Measurements from ENCODE around the gene SEH1L. TPM values are rescaled to one million over a fixed set of nuclear protein-coding genes. Genes with fewer than 3 reads are reported as not detected.

Gene SEH1L
- total and polyA plus RNA-seq, 10 of the 15 experiments (the other 5 are each of a cell fraction or from before 2014, with no cell fraction given), result 27.5 to 109 (median 52.8) TPM

GRCh38 chr18:12990123-12990475, 42.3 kb downstream of the SEH1L start:
- no peak overlapping the region for H2AFZ ChIP-seq (ENCODE audit: control insufficient read depth, low read depth, low read length)
- H3K27me3 ChIP-seq (replicated peaks in 1 of 2; ENCODE audit: control insufficient read depth in 2 of 2, insufficient read depth in 2 of 2, low read length in 1 of 2), result no peaks in the 10 kb centered on the region
- 0% methylated on average over 2 of the region's 2 CpGs for WGBS (ENCODE audit: insufficient coverage, insufficient replicate concordance, low lambda C conversion rate, missing lambda C conversion rate)
- no peak overlapping the region for H3K27ac ChIP-seq (ENCODE audit: control insufficient read depth, insufficient read depth)
- no peaks in the 10 kb centered on the region; the same call in 2 of the 3 replicates for H3K9me3 ChIP-seq (replicated peaks; ENCODE audit: control insufficient read depth, insufficient read depth, low read length)
- ChIA-PET CTCF (interaction anchor here (1.2 to 1.7 kb wide), 2 partner anchors 9 to 25 kb away, joined by 3 to 7 read pairs; no protein-coding TSS in a partner anchor), SMC1A (ENCODE audit: uncharacterized antibody, unreplicated experiment) (interaction anchor here (1.7 kb wide), 1 partner anchor 9 kb away, joined by 8 read pairs; no protein-coding TSS in a partner anchor), POLR2A (interaction anchor here (0.6 to 1.8 kb wide), 6 partner anchors 8 to 680 kb away, joined by 3 to 6 read pairs (median 4); partner anchors contain the start of genes PTPN2 and SEH1L), RAD21 (ENCODE audit: unreplicated experiment) (no interaction called here)
- peaks cover 3% of the 10 kb centered on the region; the same call in 1 of the 2 replicates for H3K4me1 ChIP-seq (ENCODE audit: control insufficient read depth, insufficient read depth, low read length)
- H4K20me1 ChIP-seq (ENCODE audit: control insufficient read depth, insufficient read depth), result no peaks in the 10 kb centered on the region
- H3K36me3 ChIP-seq (ENCODE audit: control insufficient read depth in 2 of 2, insufficient read depth in 2 of 2, low read length in 1 of 2), result peaks cover 0 to 11% of the 10 kb centered on the region in 2 experiments; a peak in 1 of 4 replicates
- H3K79me2 ChIP-seq (ENCODE audit: control insufficient read depth, insufficient read depth, low read length), result peaks cover 40% of the 10 kb centered on the region
- peak overlapping the region; percentile 75 for H3K4me3 ChIP-seq
- no peak overlapping the region; the same call in 1 of the 2 replicates for H3K9ac ChIP-seq (ENCODE audit: control insufficient read depth, insufficient read depth, low read length)
- intact Hi-C loops (cut with micrococcal nuclease; ENCODE audit: unreplicated experiment), result loop anchor here (2.0 to 10.0 kb wide), 5 partner anchors 39 to 745 kb away; partner anchors contain the start of gene PTPN2
- no peak for FAIRE-seq
- peak overlapping the region; percentile 97 for H3K4me2 ChIP-seq (ENCODE audit: control insufficient read depth, insufficient read depth)
- ATAC-seq, result peak; percentile 0; the same call in 1 of the 3 replicates
- DNase-seq (ENCODE audit: low read depth, low spot score), result peak; percentile 30
- in situ Hi-C loops (cut with MboI), result no loop called here
- no TSS peak for BruUV-seq (replicated peaks)
- TF ChIP-seq SREBF1 (IDR thresholded peaks at IDR 0.05; ENCODE audit: low read length), result no peak
- TF ChIP-seq SKIL (IDR thresholded peaks at IDR 0.05; ENCODE audit: low read depth, poor library complexity, severe bottlenecking), result no peak
- no peak for TF ChIP-seq NR2C2 (IDR thresholded peaks at IDR 0.05; ENCODE audit: borderline replicate concordance, control insufficient read depth, insufficient read length, low read depth)
- no peak for TF ChIP-seq JUND (IDR thresholded peaks at IDR 0.05; ENCODE audit: low read depth, low read length)
- TF ChIP-seq POLR2A (IDR thresholded peaks at IDR 0.05; ENCODE audit: low read depth, low read length), result peak; percentile 66
- peak in 1 of 2 experiments; percentile 77; a peak in 2 of 3 replicates for TF ChIP-seq EGR1 (IDR thresholded peaks at IDR 0.05; ENCODE audit: borderline replicate concordance in 1 of 2, low read depth in 2 of 2, low read length in 2 of 2)
- TF ChIP-seq FOXK2 (IDR thresholded peaks at IDR 0.05), result peak; percentile 69
- TF ChIP-seq SP1 (IDR thresholded peaks at IDR 0.05; ENCODE audit: low read depth, low read length), result no peak
- peak; percentile 88 for TF ChIP-seq TARDBP (IDR thresholded peaks at IDR 0.05; ENCODE audit: borderline replicate concordance)
- peak; percentile 49; the same call in 1 of the 2 replicates for TF ChIP-seq POLR2AphosphoS2 (IDR thresholded peaks at IDR 0.05; ENCODE audit: low read depth, low read length)
- TF ChIP-seq ZSCAN29 (IDR thresholded peaks at IDR 0.05), result no peak
- TF ChIP-seq BCL3 (IDR thresholded peaks at IDR 0.05; ENCODE audit: borderline replicate concordance, insufficient read depth, low read depth, low read length, poor library complexity, severe bottlenecking), result peak; percentile 64
- TF ChIP-seq MLLT1 (IDR thresholded peaks at IDR 0.05), result peak; percentile 97
- TF ChIP-seq BHLHE40 (IDR thresholded peaks at IDR 0.05; ENCODE audit: borderline replicate concordance in 1 of 2, low read depth in 2 of 2, low read length in 1 of 2), result peak; percentile 90 to 92
- 0 out of 4 replicates have a peak, but pooled peaks of 1 of the 2 experiments have one; percentile 26 for TF ChIP-seq EP300 (IDR thresholded peaks at IDR 0.05; ENCODE audit: borderline replicate concordance in 1 of 2, control insufficient read depth in 1 of 2, low read depth in 2 of 2, low read length in 2 of 2)
- no peak for TF ChIP-seq RB1 (IDR thresholded peaks at IDR 0.05; ENCODE audit: borderline replicate concordance)
- no peak for TF ChIP-seq CEBPB (IDR thresholded peaks at IDR 0.05; ENCODE audit: borderline replicate concordance in 1 of 2, low read depth in 2 of 2, low read length in 2 of 2)
- 0 out of 3 replicates have a peak, but pooled peaks have one; percentile 28 for TF ChIP-seq POU2F2 (IDR thresholded peaks at IDR 0.05; ENCODE audit: borderline replicate concordance, low read depth, low read length)
- TF ChIP-seq HDGF (IDR thresholded peaks at IDR 0.05), result peak; percentile 97
